ENCODE results near the gene ZNF236. TPM values are rescaled to one million over a fixed set of nuclear protein-coding genes. Genes with fewer than 3 reads are reported as not detected.

The ZNF236 gene
- total RNA-seq, 4 donors from 2014 or later: 6.2 to 16.5 (median 10.7) TPM

DNA sequence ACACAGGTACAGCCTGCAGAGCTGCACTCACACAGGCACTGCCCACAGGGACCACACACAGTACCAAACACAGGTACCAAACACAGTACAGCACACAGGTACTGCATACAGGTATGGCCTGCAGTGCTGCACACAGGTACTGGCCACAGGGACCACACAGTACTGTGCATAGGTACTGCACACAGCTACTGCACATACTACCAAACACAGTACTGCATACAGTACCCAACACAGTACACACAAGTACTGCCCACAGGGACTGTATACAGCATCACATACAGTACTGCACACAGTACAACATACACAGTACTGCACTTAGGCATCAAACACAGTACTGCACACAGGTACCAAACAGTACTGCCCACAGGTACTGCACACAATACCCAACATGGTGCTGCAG is 74.3 kb downstream of the ZNF236 start:
- no peaks in the 10 kb centered on the region for H3K9me3 ChIP-seq
- no peaks in the 10 kb centered on the region for H3K4me1 ChIP-seq
- H3K27ac ChIP-seq: no peak overlapping the region
- no peak for DNase-seq
- H3K4me3 ChIP-seq: no peak overlapping the region
- H3K27me3 ChIP-seq: no peaks in the 10 kb centered on the region
- intact Hi-C loops (cut with DNase I): no loop called here
- TF ChIP-seq, protein P1, sequence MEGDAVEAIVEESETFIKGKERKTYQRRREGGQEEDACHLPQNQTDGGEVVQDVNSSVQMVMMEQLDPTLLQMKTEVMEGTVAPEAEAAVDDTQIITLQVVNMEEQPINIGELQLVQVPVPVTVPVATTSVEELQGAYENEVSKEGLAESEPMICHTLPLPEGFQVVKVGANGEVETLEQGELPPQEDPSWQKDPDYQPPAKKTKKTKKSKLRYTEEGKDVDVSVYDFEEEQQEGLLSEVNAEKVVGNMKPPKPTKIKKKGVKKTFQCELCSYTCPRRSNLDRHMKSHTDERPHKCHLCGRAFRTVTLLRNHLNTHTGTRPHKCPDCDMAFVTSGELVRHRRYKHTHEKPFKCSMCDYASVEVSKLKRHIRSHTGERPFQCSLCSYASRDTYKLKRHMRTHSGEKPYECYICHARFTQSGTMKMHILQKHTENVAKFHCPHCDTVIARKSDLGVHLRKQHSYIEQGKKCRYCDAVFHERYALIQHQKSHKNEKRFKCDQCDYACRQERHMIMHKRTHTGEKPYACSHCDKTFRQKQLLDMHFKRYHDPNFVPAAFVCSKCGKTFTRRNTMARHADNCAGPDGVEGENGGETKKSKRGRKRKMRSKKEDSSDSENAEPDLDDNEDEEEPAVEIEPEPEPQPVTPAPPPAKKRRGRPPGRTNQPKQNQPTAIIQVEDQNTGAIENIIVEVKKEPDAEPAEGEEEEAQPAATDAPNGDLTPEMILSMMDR (IDR thresholded peaks at IDR 0.05): no peak
- no peak for TF ChIP-seq POLR2A (IDR thresholded peaks at IDR 0.05)
- H3K36me3 ChIP-seq: peaks cover 28 to 88% (median 33%) of the 10 kb centered on the region in 3 donors

DNA sequence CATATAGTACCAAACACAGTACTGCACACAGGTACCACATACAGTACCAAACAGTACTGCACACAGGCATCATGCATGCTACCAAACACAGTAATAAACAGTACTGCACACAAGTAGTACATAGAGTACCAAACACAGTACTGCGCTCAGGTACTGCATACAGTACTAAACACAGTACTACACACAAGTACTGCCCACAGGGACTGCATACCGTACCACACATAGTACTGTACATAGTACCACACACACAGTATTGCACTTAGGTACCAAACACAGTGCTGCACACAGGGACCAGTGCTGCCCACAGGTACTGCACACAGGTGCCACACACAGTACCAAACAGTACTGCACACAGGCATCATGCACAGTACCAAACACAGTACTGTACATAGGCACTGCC is 74.9 kb downstream of the ZNF236 start:
- H3K36me3 ChIP-seq: peaks cover 28 to 92% (median 33%) of the 10 kb centered on the region in 3 donors
- DNase-seq: no peak
- H3K4me3 ChIP-seq: no peak overlapping the region
- H3K27me3 ChIP-seq: no peaks in the 10 kb centered on the region
- H3K27ac ChIP-seq: no peak overlapping the region
- intact Hi-C loops (cut with DNase I): no loop called here
- no peaks in the 10 kb centered on the region for H3K4me1 ChIP-seq
- WGBS, 2 donors: 86 to 100% methylated on average over 2 of the region's 2 CpGs
- H3K9me3 ChIP-seq: no peaks in the 10 kb centered on the region
- TF ChIP-seq, protein P1 (IDR thresholded peaks at IDR 0.05): no peak
- no peak for TF ChIP-seq POLR2A (IDR thresholded peaks at IDR 0.05)

DNA sequence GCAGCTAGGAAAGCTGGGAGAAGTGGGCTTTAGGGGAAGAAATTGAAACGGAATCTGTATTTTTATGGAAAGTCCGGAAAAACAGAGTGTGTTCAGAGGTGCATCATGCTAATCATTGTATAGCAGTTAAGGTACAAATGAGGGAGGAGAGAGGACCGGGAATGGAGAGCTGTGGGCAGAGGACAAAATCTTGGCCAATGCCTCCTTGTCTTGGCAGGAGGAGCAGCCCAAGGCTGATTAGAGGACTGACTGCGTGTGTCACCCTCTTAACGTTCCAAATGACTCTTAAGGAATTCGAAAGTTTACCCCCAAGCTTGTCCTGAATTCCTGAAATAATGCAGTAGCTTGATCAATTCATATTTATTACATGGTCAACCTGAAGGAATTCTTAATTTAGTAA is 81.0 kb downstream of the ZNF236 start:
- TF ChIP-seq, protein P1 (IDR thresholded peaks at IDR 0.05): no peak
- TF ChIP-seq POLR2A (IDR thresholded peaks at IDR 0.05): no peak
- Histone ChIP-seq H3K9me3 (no peaks in the 10 kb centered on the region), H3K36me3 (peaks cover 0 to 98% (median 6%) of the 10 kb centered on the region in 3 donors), H3K27me3 (no peaks in the 10 kb centered on the region), H3K27ac (no peak overlapping the region), H3K4me3 (no peak overlapping the region), H3K4me1 (no peaks in the 10 kb centered on the region)
- no peak for DNase-seq
- intact Hi-C loops (cut with DNase I): no loop called here
- 86 to 94% methylated on average over 6 of the region's 6 CpGs for WGBS, 2 donors

DNA sequence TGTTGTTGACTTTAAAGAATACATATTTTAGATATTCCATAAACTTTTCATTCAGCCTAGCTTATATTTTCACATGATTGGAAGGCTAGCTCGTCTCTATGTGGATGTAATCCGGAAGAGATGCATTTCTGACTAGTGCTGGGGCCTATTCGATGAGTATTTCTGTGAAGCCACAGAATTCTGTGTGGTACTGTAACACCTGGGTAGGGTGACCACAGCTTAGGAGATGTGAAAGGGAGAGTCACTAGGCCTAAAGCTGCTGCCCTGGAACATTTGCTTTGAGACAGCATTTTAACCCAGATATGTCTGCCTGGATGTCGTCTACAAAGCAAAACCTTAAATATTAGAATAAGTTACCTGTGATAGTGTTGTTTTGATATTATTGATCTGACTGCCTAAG is 83.5 kb downstream of the ZNF236 start:
- Histone ChIP-seq H3K4me1 (no peaks in the 10 kb centered on the region), H3K4me3 (no peak overlapping the region), H3K9me3 (no peaks in the 10 kb centered on the region), H3K27me3 (no peaks in the 10 kb centered on the region), H3K27ac (no peak overlapping the region), H3K36me3 (peaks cover 6 to 98% (median 10%) of the 10 kb centered on the region in 3 donors)
- TF ChIP-seq, protein P1 (IDR thresholded peaks at IDR 0.05): no peak
- no peak for TF ChIP-seq POLR2A (IDR thresholded peaks at IDR 0.05)
- intact Hi-C loops (cut with DNase I): no loop called here
- WGBS, 2 donors: 89 to 99% methylated on average over 4 of the region's 4 CpGs
- no peak for DNase-seq

DNA sequence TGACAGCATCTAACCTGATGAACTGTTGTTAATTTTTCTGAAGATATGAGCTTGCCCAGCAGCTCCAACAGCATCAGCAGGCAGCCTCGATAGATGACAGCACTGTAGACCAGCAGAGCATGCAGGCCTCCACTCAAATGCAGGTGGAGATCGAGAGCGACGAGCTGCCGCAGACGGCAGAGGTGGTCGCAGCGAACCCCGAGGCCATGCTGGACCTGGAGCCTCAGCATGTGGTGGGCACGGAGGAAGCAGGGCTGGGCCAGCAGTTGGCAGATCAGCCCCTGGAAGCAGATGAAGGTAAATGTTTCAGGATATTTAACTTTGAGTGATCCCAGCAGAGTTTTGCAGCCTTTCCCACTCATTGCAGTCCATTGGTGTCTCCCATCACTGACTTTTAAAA is 85.9 kb downstream of the ZNF236 start:
- Histone ChIP-seq H3K27ac (no peak overlapping the region), H3K4me3 (no peak overlapping the region), H3K4me1 (no peaks in the 10 kb centered on the region), H3K9me3 (no peaks in the 10 kb centered on the region), H3K27me3 (no peaks in the 10 kb centered on the region), H3K36me3 (peaks cover 6 to 98% (median 16%) of the 10 kb centered on the region in 3 donors)
- no peak for DNase-seq
- intact Hi-C loops (cut with DNase I): no loop called here
- TF ChIP-seq POLR2A (IDR thresholded peaks at IDR 0.05): no peak
- TF ChIP-seq, protein P1 (IDR thresholded peaks at IDR 0.05): no peak
- WGBS, 2 donors: 92 to 94% methylated on average over 10 of the region's 10 CpGs
